Posterior cingulate gyrus (tissue), 11 donors: ENCODE measurements around the gene AP2A2.

Experiments used
- DNase-seq, 10 donors: peaks; one replicate each; pipeline versions ENCODE4 v3.0.0 to v3.0.0-alpha.2; 2020 to 2021; ENCODE audit warnings: mixed read lengths in 3 of 10
- intact Hi-C: fragments of 100-400 bp; cut with DNase I; formaldehyde crosslinking; loops from one replicate; pipeline ENCODE4 v1.15.1; 2023

Gene AP2A2

DNA sequence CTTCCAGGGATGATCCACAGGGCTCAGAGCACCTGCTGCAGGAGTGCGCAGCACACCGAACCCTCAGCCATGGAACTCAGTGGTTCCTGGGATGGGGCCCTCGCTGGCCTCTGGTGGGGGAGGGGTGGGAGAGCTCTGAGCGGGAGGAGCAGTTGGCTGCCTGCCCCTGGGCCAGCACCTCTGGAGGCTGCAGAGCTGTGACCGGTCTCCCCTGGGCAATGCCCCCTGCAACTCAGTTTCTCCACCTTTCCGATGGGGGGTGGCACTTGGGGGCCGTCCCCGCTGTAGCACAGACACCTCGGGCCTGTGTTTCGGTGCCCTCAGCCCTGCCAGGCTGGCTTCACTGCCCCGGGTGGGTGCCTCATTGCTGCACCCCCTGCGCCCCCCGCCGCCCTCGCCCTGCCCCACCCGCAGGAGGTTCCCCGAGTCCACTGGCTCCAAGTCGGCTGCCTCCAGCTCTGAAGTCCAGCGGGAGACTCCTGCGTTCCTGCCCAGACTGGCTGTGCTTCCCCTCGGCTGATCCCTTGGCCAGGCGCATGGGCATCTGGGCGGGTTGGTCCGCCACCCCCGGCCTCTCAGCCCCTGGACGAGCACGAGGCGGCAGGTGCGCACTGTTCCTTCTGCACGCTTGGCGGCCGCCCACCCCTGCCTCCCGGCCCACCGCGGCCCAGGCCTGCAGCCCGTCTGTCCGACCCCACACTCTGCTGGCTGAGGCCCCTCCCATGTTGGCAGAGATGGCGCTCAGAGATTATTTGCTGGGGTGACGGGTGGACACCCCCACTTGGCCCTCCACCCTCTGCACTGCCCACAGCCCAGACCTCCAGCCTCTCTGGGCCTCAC lies 109.0 kb downstream of the AP2A2 start:
- DNase-seq: no peak
- intact Hi-C loops: no loop called here

DNA sequence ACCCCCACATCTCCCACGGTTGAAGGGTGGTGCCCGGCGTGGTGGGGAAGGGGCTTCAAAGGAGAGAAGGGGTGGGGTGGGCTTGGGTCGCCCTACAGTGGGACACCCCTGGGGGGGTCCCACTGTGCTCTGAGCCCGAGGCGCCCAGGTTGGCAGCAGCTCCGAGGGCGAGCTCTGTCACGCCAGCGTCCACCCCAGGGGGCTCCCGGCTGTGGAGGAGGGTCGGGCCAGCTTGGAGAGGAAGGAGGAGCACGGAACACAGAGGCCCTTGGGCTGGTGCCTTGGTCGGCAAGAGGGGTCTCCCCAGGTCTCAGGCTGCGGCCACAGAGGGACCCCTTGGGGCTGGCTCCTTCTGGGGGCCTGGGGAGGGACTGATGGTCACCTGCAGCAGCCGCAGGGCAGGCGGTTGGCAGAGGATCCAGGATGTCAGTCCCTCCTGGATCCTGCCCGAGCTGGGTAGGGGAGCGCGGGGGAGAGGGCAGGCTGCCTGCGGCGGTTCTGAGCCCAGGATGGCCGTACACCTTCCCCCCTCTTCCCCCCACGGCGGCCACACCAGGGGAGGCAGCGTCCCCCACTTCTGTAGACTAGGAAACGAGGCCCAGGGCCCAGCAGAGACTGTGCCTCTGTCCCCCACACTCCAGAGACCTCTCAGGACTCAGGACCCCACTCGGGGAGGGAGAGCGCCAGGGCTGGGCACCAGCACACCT lies 110.1 kb downstream of the AP2A2 start:
- intact Hi-C loops: no loop called here
- no peak for DNase-seq

DNA sequence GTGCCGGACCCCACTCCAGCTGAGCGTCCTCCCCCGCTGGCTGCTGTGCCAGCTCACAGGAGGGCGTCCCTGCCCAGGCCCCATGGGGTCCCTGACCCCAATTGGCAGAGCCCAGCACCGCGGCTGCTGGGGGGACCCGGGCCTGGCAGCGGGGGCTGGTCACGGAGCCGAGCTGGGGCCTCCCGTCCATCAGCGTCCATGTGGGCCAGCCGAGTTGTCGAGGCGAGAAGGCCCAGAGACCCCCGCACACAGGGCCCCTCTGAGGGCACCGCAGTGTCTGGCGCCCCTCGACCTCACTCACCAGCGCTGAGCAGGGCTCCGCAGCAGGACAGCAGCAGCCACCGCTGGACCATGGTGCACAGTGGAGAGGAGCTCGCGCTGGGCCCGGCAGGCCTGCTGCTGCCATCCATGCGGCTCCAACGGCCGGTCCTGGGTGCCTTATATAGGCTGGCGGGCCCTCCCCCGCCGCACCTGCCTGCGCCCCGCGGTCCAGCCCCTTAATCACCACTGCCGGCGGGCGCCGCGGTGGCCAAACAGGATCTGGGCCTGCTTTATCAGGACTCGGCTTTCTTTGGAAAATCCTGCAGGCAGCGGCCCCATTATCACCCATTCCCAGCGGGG lies 110.7 kb downstream of the AP2A2 start, which contains the start of gene MUC6:
Gene MUC6 (minus strand): TSS at position 416 of the 621 bp plus-strand sequence. CDS start 63 bp downstream, at position 353.
- DNase-seq: no peak
- intact Hi-C loops: no loop called here

DNA sequence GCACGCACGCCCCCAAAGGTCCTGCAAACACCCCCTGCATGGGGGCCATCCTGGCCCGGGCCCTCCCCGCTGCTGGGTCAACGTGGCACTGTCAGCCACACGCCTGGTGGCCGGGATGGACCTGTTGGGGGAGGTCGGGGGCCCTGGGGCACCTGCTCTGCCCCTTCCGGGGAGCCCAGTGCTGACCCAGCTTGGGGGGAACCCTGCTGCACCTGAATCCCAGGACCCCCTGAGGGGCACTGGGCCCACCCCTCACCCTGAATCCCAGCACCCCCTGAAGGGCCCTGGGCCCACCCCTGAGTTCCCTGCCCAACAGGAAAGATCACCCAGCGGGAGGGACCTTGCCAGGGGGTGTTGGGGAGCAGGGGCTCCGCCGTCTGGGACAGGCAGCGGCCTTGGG lies 111.3 kb downstream of the AP2A2 start:
- DNase-seq: no peak
- intact Hi-C loops: no loop called here

DNA sequence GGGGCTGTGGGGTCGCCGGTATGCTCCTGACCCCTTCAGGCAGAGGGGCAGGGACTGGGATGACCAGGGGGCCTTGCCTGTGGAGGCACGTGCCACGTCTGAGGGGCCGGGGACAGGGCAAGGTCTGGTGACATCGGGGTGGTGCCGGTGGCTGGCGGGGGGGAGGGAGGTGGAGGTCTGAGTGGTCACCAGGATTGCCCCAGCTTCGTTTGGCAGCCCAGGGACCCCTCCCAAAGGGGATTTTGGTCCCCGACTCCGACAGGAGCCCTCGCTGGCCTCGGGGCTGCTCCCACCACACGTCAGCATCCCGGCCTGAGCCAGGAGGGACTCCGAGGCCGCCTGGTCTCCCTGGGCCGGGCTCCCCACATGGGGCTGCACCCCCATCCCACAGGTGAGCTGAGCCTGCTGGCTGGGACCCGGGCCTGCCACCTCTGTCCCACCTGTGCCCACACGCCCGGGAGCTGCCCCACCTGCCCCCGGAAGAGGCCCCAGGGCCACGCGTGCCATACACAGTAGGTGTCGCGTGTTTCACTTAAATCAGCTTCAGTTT lies 111.9 kb downstream of the AP2A2 start:
- intact Hi-C loops: no loop called here
- DNase-seq: no peak

DNA sequence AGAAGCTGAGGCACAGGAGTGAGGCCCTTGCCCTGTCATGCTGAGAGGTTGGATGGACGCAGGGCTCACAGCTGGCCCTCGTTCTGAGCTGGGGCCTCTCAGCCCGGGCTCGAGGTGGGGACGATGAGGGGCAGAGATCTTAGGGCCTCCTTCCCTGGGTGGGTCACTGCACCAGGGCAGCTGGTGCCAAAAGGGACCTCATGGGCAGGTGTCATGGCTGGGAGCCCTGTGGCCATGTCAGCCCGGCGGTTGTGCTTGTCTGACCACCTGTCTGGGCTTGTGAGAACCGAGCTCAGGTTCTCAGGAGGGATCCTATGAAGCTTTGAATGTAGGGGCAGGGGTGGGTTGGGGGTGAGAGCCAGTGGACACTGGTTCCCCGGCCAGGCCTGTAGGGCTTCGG lies 112.7 kb downstream of the AP2A2 start:
- DNase-seq: no peak
- intact Hi-C loops: no loop called here

DNA sequence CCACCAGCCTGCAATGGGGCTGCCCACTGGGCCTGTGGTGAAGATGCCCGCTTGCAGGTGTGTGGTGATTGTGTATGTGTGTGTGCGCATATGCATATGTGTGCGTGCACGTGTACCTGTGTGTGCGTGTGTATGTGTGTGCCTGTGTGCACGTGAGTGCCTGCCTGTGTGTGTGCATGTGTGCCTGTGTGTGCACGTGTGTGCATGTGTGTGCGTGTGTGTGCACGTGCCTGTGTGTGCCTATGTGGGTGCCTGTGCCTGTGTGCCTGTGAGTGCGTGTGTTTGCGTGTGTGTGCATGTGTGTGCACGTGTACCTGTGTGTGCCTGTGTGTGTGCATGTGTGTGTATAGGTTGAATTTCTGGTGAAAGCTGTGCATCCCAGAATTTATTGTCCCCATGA lies 113.3 kb downstream of the AP2A2 start:
- no peak for DNase-seq
- intact Hi-C loops: no loop called here

DNA sequence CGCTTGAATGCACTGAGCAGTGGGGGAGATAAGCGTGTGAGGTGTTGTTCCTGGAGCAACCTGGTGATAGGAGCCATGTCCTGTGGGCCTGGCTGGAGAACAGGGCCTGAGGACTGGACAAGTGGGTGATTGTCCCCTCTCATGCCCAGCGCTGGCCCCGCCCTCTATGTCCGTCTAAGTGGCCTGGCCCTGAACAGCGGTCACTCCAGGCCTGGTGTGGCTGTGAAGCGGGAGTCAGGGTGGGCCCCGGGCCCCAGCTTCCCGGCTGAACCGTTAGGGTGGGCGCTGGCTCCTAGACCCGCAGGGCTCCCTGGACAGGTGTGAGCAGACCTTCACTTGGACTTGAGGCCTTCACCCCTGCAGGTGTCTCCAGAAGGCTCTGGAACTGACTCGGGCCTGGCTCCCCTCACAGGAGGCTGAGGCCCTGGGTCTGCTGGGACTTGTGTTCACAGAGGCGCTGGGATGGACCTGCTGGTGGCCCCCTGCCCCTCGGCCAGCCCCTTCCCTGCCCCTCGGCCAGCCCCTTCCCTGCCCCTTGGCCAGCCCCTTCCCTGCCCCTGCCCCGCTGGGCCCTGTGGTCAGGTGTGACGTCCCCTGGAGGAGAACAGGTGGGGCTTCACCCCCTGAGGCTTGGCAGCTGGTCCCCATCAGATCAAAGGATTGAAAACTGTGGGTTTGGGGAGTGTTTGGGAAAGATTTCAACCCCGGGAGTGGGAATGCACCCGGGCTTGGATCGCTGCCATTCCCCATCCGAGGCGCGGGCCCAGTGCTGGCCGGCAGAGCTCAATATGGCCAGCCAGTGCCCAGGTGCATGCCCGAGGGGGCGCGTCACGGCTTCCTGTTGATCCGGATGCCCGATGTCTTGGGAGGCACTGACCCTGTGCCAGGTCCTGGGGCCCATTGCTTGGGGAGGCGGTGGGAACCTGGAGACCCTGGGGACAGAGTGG lies 114.1 kb downstream of the AP2A2 start:
- DNase-seq: peak in 1 of 10 donors; percentile 64
- intact Hi-C loops: no loop called here

DNA sequence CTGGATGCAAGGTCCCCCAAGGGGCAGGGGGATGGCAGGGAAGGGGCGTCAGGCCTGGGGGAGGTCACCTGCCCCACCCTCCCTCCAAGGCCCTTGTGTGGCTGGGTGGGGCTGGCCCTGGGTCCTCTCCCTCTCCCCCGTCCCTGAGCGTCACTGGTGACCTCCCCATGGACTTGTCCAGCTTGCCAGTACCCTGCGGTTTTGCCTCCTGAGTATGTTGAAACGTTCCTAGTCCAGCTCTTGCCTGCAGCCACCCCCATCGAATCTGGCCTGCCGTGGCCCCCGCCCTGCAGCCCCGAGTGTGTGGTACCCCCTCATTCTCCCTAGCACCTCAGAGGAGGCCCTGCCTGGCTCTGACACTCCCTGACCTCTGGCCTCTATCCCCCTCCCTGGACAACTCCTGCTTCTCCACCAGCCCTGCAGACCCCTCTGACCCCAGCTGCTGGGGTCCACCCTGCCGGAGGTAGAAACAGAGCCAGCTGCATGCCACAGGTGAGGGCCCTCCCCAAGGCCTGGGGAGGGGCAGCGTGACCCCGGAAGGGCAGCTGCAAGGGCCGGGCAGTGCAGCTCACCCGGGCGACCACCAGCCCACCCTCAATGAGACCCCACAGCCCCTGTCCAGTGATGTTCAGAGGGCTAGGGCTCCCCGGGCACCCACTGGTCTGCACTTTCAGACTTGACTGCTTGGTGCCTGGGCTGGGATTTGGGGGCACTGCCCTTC lies 114.9 kb downstream of the AP2A2 start:
- DNase-seq: peak in 2 of 10 donors; percentile 51 to 56
- intact Hi-C loops: no loop called here

DNA sequence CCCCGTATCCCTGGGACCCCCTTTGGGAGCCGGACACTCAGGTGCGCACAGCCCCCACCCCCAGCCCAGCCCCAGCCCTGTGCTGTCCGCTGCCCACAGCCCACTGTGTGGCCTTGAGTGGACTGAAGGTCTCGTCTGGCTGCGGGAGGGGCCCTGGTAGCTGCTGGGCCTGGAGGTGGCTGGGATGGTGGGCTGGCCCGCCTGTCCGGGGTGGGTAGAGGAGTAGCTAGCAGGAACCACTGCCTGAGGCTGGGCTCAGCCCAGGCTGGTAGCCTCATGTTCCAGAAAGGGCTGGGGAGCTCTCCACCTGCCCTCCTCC lies 115.4 kb downstream of the AP2A2 start:
- intact Hi-C loops: no loop called here
- peak in 3 of 10 donors; percentile 46 to 59 (median 57) for DNase-seq

DNA sequence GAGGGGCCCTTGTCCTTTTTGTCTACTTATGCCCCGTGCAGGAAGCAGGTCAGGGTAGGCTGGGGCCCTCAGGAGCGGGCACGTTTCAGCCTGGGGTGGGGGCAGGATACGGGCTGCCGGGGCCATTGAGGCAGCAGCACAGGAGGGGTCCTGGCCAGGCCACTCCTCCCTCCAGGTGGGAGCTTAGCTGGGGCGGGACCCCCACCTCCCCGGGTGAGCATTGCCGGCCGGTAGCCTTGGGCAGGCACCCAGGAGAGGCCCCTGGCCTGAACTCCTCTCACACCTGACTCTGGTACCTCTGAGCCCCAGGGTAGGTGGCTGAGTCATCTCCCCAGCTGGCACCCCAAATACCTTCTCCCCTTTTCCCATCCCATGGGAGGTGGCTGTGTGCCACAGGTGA lies 115.8 kb downstream of the AP2A2 start:
- DNase-seq: peak in 2 of 10 donors; percentile 48 to 52
- intact Hi-C loops: no loop called here

DNA sequence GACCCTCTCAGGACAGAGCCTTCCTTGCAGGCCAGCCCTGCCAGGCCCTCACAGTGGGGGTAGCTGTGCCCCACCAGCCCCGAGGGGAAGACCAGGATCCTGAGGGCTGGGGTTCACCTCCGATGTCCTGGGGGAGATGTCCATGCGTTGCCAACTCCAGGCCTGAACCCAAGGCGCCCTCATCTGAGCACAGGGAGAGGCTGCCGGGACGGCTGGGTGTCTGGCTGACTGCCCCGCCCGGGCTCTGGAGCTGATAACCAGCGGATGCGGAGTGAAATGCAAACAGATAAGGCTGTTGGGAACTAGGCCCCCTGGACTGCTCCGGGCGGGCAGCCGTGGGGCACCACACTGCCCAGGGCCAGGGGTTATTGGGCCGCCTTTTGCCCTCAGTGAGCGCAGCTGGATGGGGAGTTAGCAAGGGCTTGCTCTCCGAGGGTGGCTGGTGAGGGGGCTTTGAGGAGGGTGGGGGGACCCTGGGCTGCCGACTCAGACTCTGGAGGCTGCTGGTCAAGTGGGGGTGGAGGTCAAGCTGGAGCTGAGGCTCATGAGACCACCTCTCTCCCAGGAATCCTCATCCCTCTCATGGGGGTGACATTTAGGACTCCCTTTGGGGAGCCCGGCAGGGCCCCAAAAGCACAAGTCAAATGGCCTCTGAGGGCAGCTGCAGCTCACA lies 116.4 kb downstream of the AP2A2 start:
- peak in 3 of 10 donors; percentile 57 to 67 (median 63) for DNase-seq
- intact Hi-C loops: no loop called here

DNA sequence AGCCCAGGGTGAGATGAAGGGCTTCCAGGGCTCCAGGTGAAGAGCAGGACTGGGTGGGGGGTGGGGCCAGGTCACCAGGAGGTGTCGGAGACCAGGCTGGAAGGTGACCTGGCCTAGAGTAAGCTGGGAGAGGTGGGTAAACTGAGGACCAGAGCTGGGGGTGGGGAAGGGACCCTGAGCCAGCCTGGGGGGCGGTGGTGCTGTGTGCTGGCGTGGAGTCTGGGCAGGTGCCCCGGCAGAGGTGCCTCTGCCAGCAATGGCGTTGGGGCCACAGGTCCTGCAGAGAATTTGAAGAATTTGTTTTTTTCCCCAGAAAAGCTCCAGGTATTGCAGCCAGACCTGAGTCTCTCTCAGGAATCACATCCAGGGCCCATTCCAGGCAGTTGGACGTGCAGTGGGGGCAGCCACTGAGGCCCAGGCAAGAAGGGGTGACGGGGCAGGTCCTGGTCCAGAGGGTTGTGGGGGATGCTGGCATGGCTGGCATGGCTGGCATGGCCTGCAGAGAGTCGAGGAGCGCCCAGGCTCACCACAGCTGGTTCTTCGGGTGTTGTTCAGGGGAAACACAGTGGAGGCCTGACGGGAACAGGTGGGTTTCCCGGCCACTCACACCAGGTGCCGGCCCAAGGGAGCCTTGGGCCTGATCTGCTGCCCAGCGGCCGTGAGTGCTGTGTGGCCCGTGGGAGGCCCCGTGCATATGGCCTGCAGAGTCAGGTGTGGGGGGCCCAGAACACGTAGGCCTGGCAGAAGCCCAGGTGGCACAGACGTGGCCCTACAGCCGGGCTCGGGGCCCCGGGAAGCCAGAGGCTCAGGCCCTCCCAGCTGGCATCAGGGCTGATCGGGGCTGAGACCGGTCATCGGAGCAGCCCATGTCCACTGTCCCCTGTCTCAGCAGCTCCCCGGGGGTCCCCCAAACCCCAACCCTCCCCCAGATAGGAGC lies 117.2 kb downstream of the AP2A2 start:
- intact Hi-C loops: no loop called here
- DNase-seq: peak in 3 of 10 donors; percentile 52 to 79 (median 71)

DNA sequence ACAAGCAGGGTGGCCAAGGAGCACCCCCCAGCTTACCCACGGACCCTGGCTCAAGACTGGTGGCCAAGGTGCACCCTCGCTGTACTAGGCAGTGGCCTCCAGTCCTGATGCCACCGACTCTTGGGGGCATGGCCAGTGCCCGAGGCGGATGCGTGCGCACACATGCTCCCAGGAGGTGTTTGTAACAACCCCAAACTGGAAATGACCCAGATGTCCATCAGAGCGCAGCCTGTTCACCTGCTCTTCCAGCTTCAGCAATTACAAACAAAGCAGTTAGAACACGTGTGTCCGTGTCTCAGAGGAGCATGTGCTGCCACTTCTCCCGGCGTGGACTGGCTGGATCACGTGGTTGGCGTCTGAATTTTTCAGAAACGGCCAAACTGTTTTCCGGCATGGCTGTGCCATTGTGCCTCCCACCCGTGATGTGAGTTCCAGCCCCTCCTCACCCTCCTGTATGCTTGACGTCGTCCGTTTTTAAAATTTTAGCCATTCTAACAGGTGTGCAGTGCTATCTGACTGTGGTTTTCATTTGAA lies 118.0 kb downstream of the AP2A2 start:
- DNase-seq: peak in 4 of 10 donors; percentile 15 to 55 (median 35)
- intact Hi-C loops: no loop called here

DNA sequence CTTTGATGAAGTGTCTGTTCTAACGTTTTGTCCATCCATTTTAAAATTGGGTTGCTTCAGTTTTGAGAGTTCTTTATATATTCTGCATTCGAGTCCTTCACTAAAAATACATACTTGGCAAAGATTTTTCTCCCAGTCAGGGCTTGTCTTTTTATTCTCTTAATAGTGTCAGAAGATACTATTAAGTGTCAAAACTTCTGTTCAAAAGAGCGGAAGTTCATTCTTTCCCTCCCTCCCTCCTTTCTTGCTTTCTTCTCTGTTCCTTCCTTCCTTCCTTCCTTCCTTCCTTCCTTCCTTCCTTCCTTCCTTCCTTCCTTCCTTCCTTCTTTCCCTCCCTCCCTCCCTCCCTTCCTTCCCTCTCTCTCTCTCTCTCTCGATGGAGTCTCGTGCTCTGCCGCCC lies 118.5 kb downstream of the AP2A2 start:
- intact Hi-C loops: no loop called here

DNA sequence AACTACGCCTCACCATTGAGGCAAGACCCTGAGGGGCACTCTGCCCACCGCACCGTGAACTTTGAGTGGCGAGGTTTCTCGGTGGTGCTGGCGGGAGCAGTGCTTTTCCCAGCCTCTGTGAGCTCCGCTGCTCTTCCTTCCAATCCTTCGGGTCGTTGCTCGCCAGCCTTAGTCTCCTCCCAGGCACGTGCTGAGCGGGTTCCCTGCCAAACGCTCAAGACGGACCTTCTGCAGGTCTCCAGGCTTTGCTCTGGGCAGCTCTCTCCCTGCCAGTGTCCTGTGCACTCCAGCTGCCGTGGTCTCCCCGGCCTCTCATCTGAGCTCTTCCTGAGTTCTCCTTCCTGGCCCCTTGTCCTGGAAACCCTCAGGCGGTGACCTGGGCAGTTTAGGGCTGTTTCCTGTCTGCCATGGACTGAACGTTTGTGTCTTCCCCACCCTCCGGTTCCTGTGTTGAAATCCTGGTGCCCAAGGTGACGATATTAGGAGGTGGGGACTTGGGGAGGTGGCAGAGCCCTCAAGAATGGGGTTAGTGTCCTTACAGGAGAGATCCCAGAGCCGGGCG lies 122.0 kb downstream of the AP2A2 start:
- DNase-seq: peak in 4 of 10 donors; percentile 6 to 57 (median 40)
- intact Hi-C loops: no loop called here

More for the DNA sequence above, 118.5 kb downstream of the AP2A2 start:
- no peak for DNase-seq
